Colon (tissue), 2 donors: Measurements from ENCODE around the gene HOATZ.

Experiments used
- FAIRE-seq: peaks from 2 replicates; lab custom pipeline; 2012; peaks lifted over from hg19 to GRCh38; lab: Jason Lieb, UNC
- donor health status: control.
- donor health status: control.

The HOATZ gene

DNA sequence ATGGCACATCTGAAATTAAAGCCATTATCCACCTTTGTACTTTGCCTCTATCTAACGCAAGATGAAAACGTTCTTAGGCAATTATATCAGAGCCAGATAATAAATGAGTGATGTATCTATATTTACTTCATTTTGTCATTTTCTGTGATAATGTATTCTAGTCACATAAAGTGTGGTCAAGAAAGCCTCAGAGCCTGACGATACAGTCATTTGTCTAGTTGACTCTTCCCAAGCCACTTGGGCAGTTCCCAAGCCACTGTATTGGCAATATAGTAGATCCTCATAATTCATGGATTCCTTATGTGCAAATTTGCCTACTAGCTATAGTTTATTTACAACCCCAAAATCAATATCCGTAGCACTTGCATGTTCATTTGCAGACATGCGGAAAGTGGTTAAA is 7.8 kb downstream of the HOATZ start:
- no peak for FAIRE-seq

DNA sequence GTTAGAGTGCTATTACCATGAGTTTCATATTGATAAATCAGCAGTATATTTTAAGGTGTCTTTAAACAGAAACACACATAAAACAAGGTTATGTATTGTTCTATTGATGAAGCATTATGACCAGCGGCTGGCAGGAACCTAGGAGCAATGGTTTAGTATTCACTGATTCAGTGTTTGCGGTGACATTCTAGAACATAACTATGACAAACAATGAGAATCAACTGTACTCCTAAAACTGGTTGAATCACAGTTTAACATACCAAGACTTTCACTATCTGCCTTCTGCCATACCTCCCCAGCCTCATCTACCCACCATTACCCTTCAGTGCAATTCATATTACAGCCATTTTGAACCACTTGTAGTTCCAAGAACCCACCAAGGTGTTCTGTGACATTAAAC is 8.8 kb downstream of the HOATZ start:
- no peak for FAIRE-seq

DNA sequence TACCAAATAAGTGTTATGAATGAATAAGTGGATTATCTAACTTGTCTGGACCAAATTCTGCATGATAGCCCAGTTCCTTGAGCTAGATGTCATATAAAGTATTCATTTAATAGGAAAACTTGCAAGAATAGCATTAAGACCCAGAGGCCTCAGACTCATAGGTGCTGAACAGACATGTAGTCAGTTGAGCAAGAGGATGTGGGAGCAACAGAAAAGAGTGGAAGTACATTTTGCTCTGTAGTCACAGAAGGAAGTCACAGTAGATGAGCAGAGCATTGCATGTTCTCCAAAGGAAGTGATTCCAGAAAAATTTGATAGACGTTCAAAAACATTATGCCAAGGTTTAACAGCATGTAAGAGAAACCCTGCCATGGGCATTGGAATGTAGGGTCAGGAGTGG is 9.5 kb downstream of the HOATZ start:
- FAIRE-seq: no peak

DNA sequence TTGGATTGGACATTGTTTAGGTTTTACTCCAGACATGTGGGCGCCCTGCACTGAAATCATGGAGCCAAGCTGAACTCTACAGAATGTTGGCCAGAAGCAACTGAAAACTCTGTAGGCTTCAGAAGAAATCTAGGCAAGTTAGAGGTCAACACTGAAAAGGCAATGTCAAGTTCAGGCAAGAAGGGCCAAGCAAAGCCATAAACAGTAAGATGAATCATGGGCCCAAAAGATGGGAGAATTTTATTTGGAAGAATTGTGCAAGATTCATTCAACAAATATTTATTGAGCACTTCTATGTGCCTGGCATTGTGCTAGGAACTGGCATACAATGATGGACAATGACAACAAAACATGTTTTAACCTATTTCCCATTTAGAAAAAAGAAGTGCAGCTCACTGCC is 10.9 kb downstream of the HOATZ start:
- FAIRE-seq: no peak

DNA sequence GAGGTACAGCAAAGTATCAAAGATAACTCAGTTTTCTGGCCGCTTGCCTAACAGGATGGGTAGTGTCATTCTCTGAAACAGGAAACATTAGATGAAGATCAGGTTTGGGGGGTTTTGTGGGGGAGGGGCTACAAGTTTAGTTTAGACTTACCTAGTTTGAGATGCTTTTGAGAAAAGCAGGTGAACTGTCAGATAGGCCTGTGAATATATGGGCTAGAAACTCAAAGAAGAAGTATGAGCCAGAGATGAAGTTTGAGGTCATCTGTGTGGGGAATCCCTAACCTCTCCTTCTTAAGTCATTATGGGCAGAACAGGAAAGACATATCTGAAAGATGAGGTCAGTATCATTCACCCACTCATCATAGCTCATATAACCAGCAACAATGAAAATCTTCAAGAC is 11.9 kb downstream of the HOATZ start:
- FAIRE-seq: no peak

DNA sequence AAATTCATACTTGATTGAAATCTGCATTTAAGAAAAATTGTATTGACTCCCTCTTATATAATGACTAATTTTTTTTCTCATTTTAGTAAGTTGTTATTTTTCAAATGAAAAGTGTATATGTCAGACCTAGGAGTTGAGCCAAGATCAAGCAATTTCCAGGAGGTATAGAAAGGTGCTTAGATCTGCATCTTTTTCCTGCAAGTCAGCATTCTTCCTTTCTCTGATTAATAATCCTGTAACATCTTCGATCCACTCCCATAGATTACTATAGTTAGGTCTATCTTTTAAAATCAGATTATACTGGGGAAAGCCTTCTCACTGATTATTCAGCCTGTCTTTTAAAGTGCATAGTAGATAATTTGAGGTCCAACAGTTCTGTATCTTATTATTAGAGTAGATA is 12.7 kb downstream of the HOATZ start:
- FAIRE-seq: no peak

DNA sequence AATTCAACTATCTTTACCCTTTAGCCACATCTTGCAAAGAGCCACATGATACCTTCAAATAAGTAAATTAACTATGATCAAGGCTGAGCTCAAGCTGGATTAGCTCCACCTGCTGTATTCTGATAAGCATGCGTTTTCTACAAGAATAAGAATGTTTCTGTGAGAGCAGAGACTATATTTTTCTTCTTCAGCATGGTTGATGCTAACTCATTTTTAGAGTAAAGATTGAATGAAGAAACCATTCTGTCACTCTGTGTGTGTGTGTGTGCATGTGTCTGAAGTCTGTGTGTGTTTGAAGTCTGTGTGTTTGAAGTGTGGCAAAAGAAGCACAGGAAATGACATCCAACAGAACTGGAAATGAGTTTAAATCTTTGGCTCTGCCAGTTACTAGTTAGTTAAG is 14.0 kb downstream of the HOATZ start:
- FAIRE-seq: no peak

DNA sequence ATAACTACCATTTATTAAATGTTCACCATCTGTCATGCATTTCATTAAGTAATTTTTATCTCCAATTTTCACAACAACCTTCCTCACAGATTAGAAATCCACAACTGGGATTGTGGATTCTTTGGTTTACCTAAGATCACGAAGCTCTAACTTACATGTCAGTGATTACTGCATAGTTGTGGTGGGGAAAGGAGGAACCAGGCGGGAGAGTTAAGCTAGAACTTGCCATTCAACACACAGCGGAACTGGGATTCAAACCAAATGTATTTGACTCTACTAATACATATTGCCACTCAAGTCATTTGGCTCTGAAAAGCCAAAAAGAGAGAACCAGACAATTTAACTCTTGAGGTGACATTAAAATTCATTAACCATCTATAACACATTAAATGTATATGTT is 15.5 kb downstream of the HOATZ start:
- no peak for FAIRE-seq

DNA sequence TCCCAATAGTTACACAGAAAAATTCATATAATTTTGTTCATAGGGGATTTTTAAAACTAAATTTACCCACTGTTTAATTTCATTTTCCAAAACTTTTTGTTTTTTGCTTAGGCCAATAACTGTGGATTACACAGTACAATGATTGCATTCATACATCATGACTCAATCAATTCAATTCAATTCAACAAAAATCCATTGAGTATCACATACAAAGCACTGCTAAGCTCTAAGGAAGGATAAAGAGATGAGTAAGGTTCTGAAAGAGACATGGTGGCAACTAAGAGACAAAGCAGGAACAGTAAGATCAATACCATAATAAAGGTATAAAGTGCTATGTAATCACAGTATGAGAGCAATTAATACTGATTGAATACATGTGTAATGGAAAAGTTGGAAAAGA is 16.6 kb downstream of the HOATZ start:
- FAIRE-seq: no peak

DNA sequence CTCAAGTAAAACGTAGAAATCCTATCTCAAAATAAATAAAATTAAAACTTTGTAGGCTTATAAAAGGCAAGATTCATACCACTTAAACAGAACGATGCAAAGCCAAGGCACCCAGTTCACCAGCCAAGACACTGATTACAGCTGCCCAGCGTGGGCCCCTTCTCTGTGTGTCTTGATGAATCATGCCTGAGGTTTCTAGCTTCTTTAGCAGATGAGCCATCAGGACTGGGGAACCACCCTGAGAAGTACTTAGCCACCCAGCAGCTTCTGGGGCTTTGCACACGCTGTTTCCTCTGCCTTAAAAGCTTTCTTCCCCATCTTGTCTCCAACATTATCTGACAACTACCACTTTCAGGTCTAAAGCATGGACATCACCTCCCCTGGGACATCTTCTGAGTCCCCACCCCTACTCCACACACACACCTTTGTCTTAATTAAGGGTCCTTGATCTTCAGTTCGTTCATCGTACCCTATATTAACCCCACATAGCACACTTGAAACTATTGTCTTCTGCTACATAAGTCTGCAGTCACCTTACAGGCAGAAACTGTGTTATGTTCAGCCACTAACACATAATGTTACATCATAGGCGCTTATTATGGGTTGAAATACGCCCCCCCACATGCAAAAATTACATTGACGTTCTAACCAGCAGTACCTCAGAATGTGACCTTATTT is 17.2 kb downstream of the HOATZ start:
- FAIRE-seq: no peak

DNA sequence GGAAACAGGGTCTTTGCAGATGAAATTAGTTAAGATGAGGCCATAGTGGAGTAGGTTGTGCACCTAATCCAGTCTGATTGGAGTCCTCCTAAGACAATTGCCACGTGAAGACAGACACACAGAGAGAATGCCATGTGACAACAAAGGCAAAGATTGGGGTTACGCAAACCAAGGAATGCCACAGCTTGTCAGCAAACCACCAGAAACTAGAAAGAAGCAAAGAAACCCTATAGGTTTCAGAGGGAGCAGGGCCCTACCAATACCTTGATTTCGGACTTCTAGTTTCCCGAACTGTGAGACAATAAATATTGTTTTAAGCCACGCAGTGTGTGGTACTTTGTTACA is 17.8 kb downstream of the HOATZ start:
- no peak for FAIRE-seq

DNA sequence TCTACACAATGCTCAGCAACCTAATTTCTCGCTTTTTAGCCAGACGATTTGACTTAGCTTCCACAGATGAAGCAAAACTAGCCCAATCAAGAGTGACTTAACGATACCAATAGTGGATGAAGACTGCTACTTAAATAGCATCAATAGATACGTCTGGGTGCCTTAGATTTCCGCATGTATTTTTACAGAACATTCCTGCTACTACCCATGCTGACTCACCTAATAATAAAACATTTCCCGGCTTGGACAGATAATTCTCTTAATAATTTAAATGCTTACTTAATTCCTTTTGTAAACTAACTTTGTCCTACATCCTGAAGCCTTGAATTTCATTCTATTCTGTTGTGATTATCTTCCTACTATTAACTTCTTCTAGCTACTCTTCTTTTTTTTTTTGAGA is 20.7 kb downstream of the HOATZ start:
- no peak for FAIRE-seq

DNA sequence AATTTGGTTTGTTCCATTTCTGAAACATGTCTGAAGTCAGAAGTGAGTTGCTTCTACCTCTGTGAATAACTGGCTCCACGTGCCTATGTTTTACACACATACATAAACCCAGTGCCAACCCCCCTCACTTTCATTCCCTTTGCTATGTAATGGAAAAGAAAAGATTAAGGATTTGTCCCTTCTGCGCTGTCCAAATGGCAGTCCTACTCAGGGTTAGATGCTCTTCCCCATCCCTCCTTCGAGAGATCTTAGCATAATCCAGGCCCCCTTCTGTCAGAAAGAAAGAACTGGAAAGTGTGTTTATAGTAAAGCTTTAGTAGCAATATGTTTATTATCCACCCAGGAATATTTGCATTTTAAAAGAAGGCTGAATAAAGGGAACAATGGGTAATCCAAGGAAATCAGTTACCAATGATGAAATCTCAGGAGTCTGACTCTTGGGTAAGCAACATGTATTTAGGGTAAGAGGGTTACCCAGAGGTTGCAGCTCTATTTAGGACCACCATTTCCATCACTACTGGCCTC is 22.8 kb downstream of the HOATZ start:
- FAIRE-seq: no peak

DNA sequence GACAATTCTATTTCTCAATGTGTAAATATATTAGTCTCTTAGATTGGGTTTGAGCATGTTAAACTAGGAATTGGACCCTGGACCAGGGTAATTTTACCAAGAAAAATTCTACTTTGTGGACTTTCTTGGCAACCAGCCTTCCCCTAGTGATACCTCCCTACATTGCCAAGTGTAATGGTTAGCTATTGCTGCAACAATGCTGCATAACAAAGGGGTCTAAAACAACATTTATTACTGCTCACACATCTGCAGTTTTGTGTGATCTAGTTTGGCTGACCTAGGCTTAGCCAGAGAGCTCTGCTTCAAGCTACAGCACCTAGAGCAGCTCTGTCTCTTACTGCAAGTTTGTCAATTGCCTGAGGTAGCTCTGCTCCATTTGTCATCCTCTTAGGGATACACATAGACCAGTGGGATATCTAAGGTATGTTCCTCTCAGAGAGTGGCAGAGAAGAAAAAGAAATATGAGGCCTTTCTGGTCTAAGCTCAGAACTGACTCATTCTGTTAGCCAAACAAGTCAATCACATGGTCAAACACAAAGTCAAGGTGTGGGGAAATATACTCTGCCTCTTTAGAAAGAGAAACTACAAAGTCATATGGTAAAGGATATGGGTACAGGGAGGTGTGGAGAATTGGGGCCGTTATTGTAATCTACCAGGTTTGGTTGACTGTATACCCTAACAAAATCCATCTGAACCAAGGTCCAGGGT is 24.0 kb downstream of the HOATZ start:
- FAIRE-seq: no peak

DNA sequence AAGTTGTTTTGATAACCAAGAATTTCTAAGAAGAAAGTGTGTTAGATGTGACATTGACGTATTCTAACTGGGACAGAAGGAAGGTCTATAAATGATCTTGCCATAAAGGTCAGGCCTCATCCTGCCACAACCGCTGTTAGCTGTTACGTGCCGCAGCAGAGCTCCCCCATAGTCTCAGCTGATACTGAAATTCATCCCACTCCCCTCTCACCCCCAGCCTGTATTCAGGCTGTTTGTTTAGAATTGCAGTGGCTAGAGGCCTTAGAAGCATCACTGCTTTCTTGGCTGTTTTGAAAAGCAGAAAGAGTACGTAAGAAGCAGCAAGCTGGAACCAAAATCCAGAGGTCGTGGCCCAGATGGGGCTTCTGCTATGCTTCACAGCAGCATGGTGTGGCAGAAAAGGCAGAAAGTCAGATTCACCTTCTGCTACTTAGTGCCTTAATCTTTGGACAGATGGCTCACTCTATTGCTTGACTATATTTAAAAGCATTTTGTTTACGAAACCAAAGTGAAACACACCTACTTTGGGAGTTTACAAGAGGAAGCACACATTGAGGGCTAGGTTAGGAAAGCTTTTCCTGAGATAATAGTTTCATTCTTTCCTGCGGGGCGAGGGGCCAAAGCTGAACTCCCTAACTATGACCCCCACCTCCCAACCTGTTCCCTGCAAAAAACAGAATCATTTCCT is 25.0 kb downstream of the HOATZ start:
- FAIRE-seq: no peak

DNA sequence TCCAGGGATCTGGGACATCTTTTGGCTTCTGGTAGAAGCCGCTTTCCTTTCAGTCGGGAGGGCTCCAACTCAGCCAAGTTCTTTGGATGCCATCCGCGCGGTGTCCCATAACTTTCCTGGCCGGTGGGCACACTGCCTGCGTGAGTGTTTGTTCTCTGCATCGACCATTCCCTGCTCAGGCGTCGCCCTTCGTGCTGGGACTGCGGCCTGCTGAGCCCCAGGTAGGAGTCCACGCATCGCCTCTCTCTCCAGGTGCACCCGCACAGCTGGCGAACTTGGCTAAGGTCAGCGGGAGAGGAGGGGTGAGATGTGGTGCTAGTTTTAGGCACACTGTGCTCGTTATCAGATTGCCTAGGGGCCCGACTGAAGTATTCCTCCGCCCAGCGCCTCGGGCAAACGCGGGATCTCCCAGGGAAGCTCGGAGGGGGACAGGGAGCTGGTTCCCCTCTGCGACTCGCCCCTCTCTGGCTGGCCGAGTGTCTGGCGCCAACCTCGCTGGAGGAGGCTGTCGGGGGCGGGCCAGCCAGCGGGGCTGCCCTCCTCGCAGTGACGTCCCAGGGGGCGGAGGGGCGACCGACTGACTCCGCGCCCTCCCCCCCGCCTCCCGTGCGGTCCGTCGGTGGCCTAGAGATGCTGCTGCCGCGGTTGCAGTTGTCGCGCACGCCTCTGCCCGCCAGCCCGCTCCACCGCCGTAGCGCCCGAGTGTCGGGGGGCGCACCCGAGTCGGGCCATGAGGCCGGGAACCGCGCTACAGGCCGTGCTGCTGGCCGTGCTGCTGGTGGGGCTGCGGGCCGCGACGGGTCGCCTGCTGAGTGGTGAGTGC is 25.7 kb downstream of the HOATZ start, which contains the start of gene LAYN:
LAYN (plus strand) TSS at position 607 of the 823 bp plus-strand sequence; CDS start at position 731, 124 bp downstream.
- no peak for FAIRE-seq

DNA sequence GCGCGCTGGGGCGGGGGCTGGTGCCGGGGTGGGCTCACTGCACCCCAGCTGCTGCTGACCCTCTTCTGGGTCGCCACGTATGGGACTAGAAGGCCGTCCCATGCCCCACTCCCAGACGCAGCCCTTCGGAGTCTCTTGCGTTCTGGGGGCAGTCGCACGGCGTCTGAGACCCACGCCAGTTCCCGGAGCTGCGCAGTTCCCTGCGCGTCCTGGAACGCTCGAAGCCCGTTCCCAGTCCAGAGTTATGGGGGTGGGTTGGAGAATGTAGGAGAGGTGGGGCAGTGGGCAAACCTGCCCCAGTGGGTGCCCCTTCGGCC is 26.3 kb downstream of the HOATZ start:
- no peak for FAIRE-seq

DNA sequence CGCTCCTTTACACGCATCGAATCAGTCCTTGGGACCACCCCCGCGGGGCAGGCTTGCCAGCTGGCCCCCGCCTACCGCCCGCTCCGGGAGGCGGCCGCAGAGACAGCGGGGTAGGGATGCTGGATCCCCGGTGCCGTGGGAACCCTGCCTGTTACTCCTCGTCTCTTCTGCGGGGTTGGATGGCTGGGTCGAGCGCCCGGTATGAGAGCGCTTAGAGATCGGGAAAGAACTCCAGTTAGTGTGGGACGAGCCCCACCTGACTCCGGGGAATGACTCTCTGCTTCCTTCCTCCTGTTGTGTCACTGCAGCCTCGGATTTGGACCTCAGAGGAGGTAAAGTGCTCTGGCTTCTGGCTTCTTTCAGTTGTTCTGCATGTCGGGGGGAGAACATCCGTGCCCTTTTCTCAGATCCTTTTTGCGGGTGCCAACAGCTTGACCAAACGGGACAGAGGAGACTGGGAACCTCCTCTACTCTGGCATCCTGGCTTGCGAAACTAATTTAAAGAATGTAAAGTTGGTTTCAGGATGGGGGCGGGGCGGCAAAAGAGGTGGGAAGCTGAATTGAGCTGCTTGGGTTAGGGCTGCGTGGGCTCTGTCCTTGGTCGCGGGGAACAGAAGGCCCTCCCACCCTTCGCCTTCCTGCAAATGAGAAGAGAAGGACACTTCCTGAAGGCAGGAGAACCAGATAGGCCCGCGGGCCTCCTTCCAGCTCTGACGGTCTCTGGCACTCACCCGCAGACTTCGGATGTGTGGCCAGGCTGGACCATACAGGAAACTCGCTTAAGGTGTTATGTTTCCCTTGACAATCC is 26.9 kb downstream of the HOATZ start:
- FAIRE-seq: no peak

DNA sequence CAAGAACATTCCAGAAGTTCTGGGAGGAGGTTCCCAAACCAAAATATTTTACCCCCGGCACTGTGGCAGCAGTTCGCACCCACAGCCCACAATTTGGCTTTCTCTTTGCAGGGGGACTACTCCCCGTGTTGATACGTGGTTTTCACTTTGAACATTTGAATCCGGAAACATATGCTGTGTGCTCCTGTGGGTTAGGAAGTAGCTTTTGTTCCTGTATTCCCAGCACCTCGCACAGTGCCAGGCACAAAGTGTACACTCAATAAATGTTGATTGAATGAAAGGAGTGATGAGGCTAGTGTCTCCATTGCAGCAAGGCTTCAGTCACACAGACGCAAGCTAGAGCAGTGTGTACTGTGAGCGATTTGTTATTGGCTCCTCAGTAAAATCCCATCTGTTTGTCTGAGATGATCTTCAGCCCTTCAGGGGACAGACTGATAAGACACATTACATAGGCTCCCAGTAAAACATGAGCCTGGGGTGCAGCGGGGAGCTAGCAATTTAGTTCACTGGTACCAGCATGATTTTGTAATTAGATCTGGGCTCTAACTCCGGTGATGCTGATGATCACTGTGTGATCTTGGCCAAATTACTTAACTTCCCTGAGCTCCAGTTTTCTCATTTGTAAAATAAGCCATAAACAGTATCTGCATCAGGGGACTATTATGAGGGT is 28.2 kb downstream of the HOATZ start:
- no peak for FAIRE-seq

DNA sequence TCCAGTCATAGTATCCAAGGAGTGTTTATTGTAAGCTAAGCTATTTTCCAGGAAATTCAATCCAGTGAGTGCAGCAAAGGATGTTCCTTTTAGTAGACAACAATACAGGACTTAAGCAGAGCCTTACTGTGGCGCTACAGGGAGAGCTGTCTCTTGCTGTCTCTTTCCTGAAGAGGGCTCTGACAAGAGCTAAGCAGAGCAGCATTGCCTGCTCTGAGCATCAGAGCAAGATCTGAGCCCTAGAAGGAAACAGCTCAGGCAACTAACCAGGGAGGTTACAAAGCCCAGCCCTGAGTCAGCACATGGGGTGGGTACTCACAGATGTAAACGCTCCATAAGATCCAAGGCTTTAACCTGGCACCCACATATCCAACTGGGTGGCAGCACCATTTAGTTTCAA is 33.9 kb downstream of the HOATZ start:
- no peak for FAIRE-seq

DNA sequence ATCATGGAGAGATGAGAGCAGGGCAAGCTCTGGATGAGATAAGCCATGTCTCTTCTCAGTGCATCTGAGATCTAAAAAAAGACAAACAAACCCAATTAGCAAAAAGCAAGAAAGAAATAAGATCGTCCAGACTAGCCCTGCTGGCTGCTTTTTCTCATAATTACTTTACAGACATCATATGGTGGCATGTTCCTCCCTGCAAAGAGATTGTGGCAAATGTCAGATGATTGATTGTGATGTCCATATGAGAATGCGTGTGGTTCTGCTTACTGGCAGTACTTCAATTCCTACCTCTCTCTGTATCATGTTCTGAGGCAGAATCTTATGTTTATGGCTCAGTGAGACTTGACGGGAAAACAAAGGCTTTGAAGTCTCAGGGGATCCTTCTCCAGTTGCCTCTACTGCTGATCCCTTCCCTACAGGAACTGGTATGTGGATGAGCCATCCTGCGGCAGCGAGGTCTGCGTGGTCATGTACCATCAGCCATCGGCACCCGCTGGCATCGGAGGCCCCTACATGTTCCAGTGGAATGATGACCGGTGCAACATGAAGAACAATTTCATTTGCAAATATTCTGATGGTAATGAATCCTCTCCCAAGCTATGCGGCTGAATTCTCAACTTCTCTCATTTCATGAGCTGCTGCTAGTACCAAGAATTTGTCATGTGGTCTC is 34.8 kb downstream of the HOATZ start:
- FAIRE-seq: no peak
